Neuron (in vitro differentiated cells): ENCODE data around the gene RPL5.
A peak's percentile ranks its signal among the peaks of the same experiment; 100 is the strongest.
"Not testable (repeated sequence)": the region's sequence is repeated elsewhere in the genome, so short reads cannot be mapped to it uniquely, and the experiment has no call there.

Experiments used
- H2AFZ ChIP-seq: one replicate; pipeline ENCODE4 v1.6.1; 2013; ENCODE audit warnings: low read depth, mild to moderate bottlenecking, inconsistent platforms, low read length, moderate library complexity
- H3K27me3 ChIP-seq: one replicate; pipeline ENCODE4 v1.6.1; 2013; ENCODE audit warnings: low read length; ENCODE audit not compliant: insufficient read depth
- H3K36me3 ChIP-seq: one replicate; pipeline ENCODE4 v1.6.1; 2013; ENCODE audit warnings: low read length; ENCODE audit not compliant: insufficient read depth
- H3K4me1 ChIP-seq: one replicate; pipeline ENCODE4 v1.6.1; 2013; ENCODE audit warnings: low read length; ENCODE audit not compliant: insufficient read depth
- H3K4me3 ChIP-seq: 2 replicates; pipeline ENCODE4 v1.5.1; 2013; ENCODE audit warnings: mild to moderate bottlenecking, low read length, moderate library complexity
- H3K9me3 ChIP-seq: one replicate; pipeline ENCODE4 v1.6.1; 2013; ENCODE audit warnings: low read length

RPL5 gene

DNA sequence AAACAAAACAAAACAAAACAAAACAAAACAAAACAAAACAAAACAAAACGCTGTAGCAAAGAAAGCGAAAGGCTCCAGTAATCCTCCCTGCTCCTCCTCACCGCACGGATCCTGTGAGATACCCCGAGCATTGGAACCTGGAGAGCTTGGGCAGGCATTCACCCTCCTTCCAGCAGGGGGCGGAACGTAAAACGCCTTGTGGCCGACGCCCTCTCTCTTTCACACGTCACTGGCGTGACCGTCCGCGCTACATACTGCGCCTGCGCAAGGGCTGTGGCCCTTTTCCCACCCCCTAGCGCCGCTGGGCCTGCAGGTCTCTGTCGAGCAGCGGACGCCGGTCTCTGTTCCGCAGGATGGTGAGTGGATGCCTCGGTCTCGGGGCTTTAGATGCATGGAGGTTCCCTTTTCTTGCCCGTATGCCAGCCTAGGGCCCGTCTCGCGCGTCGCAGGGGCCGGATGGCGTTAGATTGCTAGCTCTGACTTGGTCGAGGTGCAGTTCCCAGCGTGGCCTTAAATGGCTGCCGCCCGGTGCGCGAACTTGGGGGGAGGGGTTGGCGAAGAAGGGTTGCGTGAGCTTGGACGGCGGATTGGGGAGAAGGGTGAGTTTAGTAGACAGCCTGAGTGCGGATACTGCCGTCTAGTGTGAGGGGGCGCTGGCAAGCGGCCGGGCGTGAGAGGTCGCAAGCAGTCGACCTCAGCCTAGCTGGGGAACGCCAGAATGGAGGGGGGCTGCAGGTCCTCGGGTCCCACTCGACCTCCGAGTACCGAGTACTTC, at the start of gene RPL5:
Gene RPL5 (plus strand): TSS at position 279 of the 775 bp plus-strand sequence. CDS start 75 bp downstream, at position 354.
- H3K4me1 ChIP-seq: peaks cover 15% of the 10 kb centered on the region
- peak within 1 kb of the TSS; percentile 41 for H2AFZ ChIP-seq
- H3K9me3 ChIP-seq: no peaks in the 10 kb centered on the region
- H3K4me3 ChIP-seq: peak within 1 kb of the TSS; percentile 73
- peaks cover 35% of the 10 kb centered on the region for H3K36me3 ChIP-seq
- H3K27me3 ChIP-seq: no peaks in the 10 kb centered on the region

DNA sequence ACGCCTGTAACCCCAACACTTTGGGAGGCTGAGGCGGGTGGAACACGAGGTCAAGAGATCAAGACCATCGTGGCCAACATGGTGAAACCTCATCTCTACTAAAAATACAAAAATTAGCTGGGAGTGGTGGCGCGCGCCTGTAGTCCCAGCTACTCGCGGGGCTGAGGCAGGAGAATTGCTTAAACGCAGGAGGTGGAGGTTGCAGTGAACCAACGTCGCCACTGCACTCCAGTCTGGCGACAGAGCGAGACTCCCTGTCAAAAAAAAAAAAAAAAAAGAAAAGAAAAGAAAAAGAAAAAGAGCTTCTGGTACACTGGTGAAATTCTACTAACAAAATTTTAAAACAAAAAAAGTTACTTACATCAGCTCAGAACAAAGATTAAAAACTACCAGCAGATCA, 48.3 kb upstream of the RPL5 start:
- not testable (repeated sequence) for H3K9me3 ChIP-seq, H3K36me3 ChIP-seq, H3K4me1 ChIP-seq, H3K27me3 ChIP-seq, H2AFZ ChIP-seq
- H3K4me3 ChIP-seq: peak overlapping the region; percentile 60

DNA sequence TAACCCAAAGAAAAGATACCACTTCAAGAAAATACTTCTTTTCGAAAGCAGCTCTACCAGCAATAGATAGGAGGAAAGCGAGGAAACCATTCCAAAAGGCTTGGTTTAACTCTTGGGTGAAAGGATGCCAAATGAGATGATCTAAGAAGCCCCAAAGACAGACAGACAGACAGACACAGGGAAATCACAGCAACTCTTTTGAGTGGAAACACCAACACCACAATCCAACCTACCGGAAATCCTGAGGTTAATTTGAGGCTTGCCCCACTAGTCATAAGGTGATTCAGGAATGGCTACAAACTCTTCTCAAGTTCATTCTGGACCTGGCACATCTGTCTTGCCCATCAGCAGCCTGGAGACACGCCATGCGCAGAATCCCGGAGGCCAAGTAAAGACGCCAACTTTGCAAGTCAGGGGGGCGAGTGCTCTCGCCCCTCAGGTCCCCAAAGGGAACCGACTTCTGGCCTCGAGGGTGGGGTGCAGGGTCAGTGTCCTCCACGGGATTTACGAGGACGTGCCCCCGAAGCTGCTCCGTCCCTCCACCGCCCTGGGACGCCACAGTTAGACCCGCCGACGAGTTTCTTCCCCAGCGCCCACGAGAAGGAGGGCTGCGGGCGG, 47.7 kb upstream of the RPL5 start:
- peak overlapping the region; percentile 76 for H2AFZ ChIP-seq
- H3K36me3 ChIP-seq: no peaks in the 10 kb centered on the region
- H3K4me3 ChIP-seq: peak overlapping the region; percentile 60
- H3K9me3 ChIP-seq: no peaks in the 10 kb centered on the region
- peaks cover 4% of the 10 kb centered on the region for H3K4me1 ChIP-seq
- no peaks in the 10 kb centered on the region for H3K27me3 ChIP-seq

DNA sequence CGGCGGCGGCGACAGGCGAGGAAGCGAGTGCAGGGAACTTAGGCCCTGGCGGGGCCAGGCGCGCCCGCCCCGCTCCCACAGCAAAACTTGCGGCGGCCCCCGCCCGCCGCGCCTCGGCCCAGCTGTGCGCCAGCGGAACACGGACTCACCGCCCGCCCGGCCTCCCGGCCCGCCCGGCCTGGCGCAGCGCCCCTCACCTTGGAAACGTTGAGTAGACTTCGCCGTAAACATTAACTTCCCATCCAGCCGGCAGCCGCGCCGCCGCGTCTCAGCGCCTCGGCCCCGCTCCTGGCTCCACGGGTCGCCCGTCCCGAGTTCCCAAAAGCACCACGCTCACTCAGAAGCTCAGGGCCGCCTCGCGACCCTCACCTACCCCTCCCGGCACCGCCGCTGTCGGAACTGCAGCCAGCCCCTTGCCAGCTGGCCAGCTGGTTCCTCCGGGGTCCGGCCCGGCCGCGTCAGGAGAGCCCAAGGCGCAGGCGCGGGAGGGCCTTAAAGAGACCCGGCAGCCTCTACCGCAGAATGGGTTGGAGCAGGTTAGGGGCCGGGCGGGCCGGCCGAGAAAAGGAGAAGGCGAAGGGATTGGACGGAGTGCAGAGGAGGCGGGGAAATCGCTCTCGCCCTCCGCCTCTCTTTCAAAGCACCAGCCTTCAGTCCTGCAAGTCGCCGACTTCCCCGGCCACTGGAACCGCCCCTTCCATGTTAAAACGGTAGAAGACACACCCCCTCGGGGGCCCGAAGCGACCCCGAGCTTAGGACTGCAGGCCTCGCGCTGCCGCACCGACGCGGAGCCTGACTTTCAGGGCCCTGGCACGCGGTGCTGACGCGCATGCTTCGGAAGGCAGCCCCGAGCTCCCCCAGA, 47.0 kb upstream of the RPL5 start, which contains the start of gene EVI5:
Gene EVI5 (minus strand): TSS at position 470 of the 862 bp plus-strand sequence. CDS start 48,562 bp downstream, outside the sequence.
- Histone ChIP-seq H3K9me3 (no peaks in the 10 kb centered on the region), H2AFZ (peak within 1 kb of the TSS; percentile 76), H3K27me3 (no peaks in the 10 kb centered on the region), H3K4me3 (peak within 1 kb of the TSS; percentile 60), H3K36me3 (no peaks in the 10 kb centered on the region), H3K4me1 (peaks cover 4% of the 10 kb centered on the region)

DNA sequence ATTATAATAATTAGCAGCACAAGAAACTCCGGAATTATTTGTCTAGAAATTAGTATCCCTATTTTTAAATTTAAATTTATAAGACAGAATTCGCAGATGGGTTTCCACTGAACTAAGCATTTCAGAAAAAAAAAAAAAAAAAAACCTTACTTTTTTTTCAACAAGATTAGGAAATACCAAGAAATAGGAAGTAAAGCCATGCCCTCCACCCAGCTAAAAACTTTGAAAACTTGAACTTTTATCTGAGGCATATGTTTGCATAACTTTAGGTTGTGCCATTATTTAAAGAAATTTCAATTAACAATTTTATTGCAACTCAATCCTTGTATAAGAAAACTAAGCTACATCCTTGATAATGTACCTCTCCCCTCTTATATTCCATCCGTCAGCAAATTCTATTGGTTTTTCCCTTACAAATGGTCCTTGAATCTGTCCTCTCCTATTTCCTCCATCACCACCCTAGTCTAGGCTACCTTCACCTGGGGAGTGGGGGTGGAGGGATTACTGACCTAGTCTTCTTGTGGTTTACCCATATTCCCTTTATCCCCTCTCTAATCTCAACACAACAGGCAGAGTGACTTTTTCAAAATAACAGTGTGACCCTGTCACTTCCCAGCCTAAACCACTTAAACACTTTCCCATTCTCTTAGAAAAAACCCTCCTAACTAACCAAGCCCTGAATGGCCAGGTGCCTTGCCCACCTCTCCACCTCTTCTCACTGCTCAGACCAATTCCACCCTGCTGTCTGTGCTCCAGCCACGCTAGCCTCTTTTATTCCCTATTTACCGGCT, 45.5 kb upstream of the RPL5 start:
- Histone ChIP-seq H3K36me3 (no peaks in the 10 kb centered on the region), H3K4me1 (peaks cover 4% of the 10 kb centered on the region), H3K27me3 (no peaks in the 10 kb centered on the region), H2AFZ (no peak overlapping the region), H3K4me3 (no peak overlapping the region), H3K9me3 (no peaks in the 10 kb centered on the region)

DNA sequence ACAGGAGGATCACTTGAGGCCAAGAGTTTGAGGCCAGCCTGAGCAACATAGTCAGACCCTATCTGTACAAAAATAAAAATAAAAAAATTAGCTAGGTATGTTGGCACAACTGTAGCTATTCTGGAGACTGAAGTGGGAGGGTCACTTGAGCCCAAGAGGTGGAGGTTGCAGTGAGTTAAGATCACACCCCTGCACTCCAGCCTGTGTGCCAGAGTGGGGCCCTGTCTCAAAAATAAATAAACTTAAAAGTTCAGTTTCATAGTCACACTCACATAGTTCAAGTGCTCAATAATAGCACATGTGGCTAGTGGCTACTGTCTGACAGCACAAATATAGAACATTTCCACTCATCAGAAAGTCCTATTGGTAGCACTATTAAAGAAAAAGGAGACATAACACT, 41.8 kb upstream of the RPL5 start:
- Histone ChIP-seq H3K27me3 (no peaks in the 10 kb centered on the region), H3K4me3 (no peak overlapping the region), H3K36me3 (no peaks in the 10 kb centered on the region), H3K9me3 (no peaks in the 10 kb centered on the region), H3K4me1 (peaks cover 12% of the 10 kb centered on the region), H2AFZ (no peak overlapping the region)

DNA sequence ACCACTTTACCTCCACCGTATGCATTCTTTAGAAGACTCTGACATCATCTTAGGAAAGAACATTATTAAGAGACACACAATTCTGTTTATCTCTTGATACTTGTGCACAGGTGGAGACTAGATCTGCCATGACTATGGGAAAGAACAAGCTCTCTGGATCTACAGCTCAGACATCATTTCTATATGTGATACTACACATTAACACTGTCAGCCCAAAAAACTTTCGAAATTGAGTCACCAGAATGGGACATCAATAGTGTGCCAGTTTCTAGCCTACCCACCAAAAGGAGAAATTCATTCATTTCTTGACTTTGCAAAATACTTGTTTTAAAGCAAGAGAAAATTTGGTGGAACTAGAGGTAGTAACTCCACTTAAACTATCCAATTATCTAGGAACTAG, 41.0 kb upstream of the RPL5 start:
- Histone ChIP-seq H3K36me3 (no peaks in the 10 kb centered on the region), H3K27me3 (no peaks in the 10 kb centered on the region), H3K4me3 (no peak overlapping the region), H3K9me3 (no peaks in the 10 kb centered on the region), H3K4me1 (peaks cover 12% of the 10 kb centered on the region), H2AFZ (no peak overlapping the region)

DNA sequence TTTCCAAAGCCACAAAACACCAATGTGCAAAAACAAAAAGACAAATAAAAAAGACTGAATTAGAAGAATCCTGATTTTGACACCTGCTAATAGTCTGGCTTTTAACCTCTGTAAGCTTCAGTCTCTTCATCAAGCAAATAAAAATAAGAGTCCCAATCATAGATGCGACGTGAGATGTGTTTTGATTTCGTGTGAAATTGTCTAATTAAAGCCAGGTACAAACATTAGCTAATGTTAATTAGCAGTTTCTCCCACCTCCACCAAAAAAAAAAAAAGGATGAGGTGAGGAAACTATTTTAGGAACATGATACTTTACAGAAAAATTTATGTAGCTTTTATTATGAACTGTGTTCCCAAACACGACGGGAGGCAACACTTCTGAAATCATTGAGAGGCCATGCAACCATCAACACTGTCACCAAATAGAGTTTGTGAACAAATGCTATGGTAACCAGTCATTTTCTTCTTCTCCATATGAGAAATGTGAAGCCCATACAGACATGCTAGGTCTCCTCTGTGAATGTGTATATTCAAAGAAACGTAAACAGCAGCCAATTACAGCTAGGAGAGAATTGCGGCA, 40.3 kb upstream of the RPL5 start:
- Histone ChIP-seq H3K27me3 (no peaks in the 10 kb centered on the region), H3K4me3 (no peak overlapping the region), H3K4me1 (peaks cover 12% of the 10 kb centered on the region), H3K36me3 (no peaks in the 10 kb centered on the region), H2AFZ (no peak overlapping the region), H3K9me3 (no peaks in the 10 kb centered on the region)

DNA sequence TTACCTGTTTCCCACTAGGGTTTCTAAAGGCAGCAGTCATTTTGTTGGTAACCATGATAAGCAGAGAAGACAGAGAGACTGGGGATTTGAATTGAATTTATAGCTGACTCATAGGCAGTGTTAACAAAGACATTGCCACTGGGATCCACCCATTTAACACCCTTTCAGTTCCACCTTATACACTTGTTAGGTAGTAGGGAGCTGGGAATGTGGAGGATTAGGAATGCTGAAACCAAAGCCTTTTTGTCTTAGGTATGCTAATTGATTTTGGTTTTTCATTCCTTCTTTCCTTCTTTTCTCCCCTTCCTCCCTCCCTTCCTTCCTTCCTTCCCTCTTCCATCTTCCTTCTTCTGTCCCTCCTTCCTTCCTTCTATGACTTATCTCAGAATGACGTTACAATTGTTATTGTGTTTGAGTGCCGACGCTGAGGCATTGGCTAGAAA, 39.5 kb upstream of the RPL5 start:
- Histone ChIP-seq H3K36me3 (no peaks in the 10 kb centered on the region), H3K4me3 (no peak overlapping the region), H2AFZ (no peak overlapping the region), H3K4me1 (peaks cover 12% of the 10 kb centered on the region), H3K9me3 (no peaks in the 10 kb centered on the region), H3K27me3 (no peaks in the 10 kb centered on the region)

DNA sequence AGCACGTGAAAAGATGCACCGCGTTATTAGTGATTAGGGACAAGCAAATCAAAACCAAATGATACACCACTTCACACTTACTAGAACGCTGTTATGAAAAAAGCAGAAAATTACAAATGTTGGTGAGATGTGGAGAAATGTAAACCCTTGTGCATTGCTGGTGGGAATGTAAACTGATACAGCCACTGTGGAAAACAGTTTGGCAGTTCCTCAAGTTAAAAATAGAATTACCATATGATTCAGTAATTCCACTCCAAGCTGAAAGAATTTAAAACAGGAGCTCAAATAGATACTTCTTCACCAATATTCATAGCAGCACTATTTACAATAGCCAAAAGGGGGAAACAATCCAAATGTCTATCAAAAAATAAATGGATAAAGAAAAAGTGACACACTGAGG, 36.7 kb upstream of the RPL5 start:
- Histone ChIP-seq H3K27me3 (no peaks in the 10 kb centered on the region), H3K9me3 (no peaks in the 10 kb centered on the region), H3K4me1 (peaks cover 12% of the 10 kb centered on the region), H3K4me3 (no peak overlapping the region), H3K36me3 (no peaks in the 10 kb centered on the region), H2AFZ (no peak overlapping the region)

DNA sequence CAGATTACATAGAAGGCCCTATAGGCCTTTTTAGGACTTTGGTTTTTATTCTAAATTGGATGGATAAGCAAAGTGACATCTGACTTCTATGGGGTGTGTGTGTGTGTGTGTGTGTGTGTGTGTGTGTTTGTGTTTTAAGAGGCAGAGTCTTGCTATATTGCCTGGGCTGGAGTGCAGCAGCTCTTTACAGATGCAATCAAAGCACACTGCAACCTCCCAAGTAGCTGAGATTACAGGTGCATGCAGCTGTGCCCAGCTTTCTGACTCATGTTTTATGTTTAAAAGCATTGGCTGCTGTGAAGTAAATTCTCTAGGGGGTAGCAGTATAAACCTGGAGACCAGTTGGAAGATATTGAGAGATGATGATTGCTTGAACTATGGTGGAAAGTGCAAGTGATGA, 34.5 kb upstream of the RPL5 start:
- H3K4me1 ChIP-seq: peaks cover 3% of the 10 kb centered on the region
- H3K9me3 ChIP-seq: no peaks in the 10 kb centered on the region
- no peak overlapping the region for H2AFZ ChIP-seq
- no peak overlapping the region for H3K4me3 ChIP-seq
- no peaks in the 10 kb centered on the region for H3K36me3 ChIP-seq
- H3K27me3 ChIP-seq: no peaks in the 10 kb centered on the region

DNA sequence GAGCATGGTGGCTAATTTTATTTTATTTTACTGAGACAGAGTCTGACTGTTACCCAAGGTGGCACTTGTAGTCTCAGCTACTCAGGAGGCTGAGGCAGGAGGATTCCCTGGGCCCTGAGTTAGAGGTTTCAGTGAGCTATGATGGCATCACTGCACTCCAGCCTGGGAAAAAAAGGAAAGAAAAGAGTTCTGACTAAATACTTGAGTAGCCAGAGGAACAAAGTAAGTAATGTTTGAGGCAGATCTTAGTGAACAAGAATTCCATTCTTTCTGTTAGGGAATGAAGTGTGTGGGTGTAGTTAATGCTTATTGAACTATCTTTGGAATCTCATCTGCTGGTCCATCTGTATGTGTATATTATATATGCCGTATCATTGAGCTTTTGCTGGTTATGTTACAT, 33.9 kb upstream of the RPL5 start:
- H3K9me3 ChIP-seq: no peaks in the 10 kb centered on the region
- no peak overlapping the region for H3K4me3 ChIP-seq
- H2AFZ ChIP-seq: no peak overlapping the region
- H3K36me3 ChIP-seq: no peaks in the 10 kb centered on the region
- H3K27me3 ChIP-seq: no peaks in the 10 kb centered on the region
- H3K4me1 ChIP-seq: no peaks in the 10 kb centered on the region
